NCI-H1417 treated with DMSO at 0.1 percent for 48 hours (cell line): ENCODE data around the gene DIRAS1.

Experiments used
- DNase-seq: peaks from one replicate; lab custom pipeline; 2025; lab: John Stamatoyannopoulos, UW

DIRAS1 gene, protein sequence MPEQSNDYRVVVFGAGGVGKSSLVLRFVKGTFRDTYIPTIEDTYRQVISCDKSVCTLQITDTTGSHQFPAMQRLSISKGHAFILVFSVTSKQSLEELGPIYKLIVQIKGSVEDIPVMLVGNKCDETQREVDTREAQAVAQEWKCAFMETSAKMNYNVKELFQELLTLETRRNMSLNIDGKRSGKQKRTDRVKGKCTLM

DNA sequence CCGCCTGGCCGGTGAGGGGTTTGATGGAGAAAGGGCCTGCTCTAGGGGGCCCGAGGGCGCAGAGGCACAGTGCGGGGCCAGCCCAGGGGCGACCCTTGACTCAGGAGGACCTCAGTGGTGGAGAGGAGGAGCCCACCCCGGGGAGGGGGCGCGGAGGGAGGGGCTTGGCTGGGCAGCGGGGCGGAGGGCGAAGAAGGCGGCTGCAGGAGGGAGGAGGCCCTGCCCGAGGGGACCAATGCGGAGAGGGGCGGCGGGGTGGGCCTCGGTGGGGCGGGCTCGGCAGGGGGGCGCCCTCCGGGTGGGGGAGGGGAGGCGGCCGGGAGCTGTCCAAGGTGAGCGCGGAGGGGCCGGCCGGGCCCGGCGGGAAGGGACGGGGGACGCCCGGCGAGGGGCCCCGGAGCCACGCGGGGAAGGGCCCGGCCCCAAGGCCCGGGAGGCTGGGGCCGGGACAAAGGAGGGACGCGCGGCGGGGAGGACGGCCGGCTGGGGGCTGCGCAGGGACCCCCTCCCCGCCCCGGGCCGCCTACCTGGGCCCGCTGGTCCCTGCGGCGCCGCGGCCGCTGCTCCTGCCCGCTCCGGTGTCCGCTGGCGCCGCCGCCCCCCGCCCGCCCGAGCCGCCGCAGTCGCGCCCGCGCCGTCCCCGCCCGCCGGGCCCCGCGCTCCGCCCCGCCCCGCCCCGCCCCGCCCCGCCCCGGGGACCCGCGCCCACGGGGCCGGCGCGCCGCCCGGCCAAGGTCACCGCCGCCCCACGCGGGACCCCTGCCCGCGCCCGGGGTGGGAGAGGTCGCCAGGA, at the start of gene DIRAS1:
DIRAS1 (minus strand) TSS at position 596 of the 793 bp plus-strand sequence. CDS start 3,566 bp downstream, outside the sequence.
- DNase-seq, result no peak

DNA sequence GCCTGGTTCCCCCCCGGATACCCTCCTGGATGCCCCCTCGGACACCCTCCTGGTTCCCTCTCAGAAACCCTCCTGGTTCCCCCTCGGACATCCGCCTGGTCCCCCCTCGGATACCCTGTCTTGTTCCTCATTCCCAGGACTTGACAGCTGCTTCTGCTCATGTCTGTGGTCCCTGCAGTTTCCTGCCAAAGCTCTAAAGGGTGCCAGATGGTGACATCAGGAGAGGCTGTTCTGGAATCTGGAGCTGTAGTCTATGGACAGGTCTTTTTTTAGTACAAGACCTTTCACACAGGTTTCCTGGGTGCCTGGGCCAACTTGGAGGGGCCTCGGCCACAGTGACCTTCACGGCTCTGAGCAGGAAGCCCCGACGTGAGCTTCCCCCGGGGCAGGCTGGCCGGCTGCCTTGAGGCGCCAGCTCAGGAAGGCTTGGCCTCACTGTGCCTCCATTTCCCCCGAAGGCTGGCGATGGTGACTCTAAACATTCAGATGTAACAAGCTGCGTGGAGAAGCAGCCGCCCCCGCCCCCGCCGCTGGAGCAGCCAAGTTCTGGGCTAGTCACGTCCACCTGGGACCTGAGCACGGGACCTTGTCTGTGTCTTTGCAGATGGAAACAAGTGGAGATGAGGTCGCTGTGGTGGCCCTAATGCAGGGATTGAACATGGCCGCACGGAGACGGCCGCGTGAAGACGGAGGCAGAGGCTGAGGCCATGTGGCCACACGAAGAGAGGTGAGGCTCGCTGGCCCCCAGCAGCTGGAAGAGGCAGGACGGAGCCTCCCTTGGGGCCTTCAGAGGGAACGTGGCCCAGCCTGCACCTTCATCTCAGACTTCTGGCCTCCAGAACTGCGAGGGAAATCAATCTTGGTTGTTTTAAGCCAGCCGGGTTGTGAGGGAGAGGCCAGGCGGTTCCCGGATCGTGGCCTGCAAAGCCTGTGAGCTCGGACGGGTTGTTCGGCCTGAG, 49.2 kb upstream of the DIRAS1 start:
- DNase-seq, result no peak

DNA sequence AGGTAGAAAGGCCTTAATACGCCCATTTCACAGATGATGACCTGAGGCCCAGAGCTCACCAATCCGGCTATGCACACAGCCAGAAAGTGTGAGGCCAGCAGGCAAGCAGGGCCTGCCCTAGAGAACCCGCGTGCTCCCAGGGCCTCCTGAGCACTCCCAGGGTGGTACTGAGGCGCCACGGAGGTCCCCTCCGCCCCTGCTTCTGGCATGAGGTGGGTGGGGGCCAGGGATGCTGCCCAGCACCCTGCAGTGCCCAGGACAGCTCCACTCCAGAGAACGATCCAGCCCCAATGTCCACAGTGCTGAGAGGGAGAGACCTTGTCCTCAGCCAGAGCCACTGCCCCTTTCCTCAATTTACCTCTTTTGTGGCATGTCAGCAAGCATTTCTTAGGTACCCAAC, 48.0 kb upstream of the DIRAS1 start:
- DNase-seq, result no peak

DNA sequence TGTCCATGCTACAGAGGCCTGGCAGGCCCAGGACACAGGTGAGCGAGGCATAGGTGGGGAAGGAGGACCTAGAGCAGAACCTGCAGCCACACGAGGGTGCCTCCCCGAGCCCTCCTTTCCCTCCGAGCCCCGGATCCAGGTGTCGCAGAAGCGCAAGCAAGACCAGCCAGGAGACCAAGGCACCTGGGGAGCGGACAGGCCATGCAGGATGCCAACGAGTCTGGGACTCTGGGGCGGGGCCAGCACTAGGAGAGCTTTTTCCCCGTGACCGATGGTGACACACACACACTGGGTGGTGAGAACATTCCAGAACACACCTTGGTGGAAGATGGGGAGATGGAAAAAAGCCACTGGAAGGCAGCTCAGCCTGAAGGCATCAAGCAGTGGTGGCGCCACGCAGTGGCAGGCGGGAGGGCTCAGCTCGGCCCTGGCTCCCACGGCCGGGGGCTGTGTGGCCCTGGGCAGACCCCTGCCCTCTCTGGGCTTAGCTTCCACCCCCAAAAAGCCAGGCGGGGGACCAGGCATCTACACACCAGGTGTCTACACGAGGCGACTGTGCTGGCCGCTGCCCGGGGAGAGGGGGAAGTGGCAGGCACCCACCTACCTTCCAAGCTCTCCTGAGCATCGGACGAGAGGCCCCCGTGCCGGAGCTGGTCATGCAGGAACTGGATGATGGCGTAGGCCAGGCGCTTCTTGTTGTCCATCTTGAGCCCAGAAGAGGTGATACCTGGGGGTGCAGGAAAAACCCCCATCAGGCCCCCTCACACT, 47.4 kb upstream of the DIRAS1 start:
- no peak for DNase-seq

DNA sequence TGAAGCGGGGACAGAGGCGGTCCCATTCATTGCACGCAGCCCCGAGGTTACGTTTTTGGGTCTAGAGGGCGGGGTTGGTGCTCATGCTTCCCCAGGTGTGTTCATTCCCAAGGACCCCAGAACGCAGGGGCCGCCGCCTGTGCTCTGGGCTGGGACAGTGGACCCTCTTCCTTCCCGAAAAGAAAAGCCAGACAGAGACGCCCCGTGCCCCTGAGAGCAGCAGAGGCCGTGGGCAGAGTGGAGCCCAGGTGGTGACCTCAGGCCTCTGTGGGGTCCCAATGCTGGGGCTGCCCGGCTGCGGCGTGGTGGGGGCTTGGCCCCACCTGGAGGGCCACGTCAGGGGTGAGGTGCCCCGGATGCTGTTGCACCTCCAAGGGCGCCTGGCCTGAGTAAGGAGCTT, 46.5 kb upstream of the DIRAS1 start:
- no peak for DNase-seq

DNA sequence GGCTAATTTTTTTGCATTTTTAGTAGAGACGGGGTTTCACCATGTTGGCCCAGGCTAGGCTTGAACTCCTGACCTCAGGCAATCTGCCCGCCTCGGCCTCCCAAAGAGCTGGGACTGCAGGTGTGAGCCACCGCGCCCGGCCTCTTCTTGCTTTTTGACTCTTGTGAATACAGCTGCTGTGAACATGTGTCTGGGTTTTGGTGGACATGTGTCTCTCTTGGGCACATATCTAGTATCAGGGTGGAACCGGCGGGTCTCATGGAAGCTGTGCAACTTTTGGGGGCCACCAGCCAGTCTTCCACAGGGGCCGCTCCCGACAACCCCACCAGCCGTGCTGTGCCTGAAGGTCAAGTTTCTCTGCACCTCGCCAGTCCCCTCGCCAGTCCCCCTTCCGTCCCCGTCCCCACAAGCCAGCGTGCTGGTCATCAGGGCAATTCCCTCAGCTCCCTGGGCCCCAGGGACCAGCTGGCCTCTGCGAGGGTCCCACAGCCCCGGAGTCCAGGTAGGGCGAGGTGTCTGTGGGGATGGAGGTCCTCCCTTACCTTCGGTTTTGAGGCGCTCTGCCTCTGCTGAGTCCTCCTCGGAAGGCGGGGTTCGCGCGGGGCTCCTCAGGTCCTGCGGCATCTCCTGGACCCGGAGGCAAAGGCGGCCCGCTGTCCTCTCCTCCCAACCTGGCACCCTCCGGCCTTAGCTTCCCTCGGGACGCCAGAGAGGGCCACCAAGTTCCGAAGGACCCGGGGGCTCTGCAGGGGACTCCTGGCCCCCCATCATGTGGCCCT, 45.6 kb upstream of the DIRAS1 start:
- DNase-seq, result no peak

DNA sequence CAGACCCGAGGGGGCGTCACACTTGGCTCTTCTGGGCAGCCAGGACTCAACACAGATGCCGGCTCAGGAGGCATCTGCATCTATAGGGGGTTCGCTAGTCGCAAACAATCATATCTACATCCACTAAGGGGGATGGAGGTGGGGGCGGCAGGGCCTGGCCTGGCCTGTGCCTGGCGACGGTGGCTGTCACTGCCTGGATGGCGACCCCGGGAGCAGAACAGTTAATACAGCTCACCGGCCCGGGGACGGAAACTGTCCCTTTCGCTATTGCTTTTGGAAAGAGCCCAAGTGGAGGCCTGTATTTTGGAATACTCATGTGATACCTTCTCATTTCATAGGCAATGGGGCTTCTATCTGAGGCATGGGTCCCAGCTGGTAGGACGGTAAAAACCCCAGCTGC, 44.2 kb upstream of the DIRAS1 start:
- no peak for DNase-seq

DNA sequence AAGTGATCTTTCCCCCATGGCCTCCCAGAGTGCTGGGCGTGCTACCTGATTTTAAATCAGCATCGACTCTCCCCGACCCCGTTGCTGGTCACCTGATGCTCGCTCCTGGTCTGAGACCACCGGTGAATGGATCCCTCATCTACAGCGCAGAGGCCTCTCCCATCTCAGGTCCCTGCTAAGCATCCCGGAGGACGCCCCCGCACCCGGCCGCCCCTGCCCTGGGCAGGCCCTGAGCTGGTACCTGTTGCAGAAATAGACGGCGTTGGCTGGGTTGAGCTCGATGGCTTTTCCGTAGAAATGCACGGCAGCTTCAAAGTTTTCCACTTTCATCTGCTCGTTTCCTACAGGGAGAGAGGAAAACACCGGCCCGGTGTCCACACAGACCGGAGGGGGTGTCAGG, 43.8 kb upstream of the DIRAS1 start:
- no peak for DNase-seq

DNA sequence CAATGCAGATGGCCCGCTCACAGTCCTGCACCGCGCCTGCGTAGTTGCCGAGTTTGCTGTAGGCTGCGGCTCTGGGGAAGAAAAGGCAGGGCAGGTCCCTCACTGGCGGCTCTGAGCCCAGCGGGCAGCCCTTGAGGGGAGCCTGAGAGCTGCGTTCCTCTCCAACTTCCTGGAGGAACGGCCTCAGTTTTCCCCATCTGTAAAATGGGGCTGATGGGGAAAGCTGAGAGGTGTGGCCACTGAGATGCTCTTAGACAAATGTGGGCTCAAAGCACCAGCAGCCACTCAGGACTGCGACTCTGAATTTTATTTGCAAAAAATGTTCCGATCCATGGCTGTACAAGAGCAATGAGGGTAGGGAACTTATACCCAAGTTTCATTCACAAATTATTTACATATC, 42.5 kb upstream of the DIRAS1 start:
- DNase-seq, result no peak

DNA sequence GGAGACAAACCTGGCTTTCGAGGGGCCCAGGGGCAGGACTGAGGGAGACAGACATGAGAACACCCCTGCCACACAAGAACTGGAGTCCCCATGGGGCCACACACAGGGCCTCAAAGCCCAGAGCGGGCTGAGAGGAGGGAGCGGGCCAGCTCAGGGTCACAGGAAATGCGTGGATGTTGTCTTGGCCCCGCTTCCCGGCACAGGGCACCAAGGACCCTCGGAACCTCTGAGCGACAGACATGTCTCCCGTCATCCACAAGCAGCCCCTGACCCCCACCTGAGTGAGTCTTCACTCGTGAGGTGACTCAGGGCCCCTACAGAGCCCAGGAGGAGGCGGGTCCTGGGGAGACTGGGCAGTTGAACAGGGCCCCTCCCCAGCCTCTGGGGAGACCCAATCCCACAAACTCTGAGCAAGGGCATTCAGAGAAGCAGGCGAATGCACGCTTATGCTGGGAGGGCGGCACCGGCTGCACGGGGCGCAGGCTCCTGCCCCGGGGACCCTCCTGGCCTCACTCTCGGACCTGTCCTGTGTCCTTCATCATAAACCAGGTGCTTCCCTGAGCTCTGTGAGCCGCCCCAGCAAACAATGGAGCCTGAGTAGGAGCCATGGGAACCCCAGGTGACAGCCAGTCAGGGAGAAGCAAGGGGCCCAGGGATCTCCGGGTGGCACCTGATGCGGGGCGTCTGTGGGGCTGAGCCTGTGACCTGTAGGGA, 41.8 kb upstream of the DIRAS1 start:
- no peak for DNase-seq

DNA sequence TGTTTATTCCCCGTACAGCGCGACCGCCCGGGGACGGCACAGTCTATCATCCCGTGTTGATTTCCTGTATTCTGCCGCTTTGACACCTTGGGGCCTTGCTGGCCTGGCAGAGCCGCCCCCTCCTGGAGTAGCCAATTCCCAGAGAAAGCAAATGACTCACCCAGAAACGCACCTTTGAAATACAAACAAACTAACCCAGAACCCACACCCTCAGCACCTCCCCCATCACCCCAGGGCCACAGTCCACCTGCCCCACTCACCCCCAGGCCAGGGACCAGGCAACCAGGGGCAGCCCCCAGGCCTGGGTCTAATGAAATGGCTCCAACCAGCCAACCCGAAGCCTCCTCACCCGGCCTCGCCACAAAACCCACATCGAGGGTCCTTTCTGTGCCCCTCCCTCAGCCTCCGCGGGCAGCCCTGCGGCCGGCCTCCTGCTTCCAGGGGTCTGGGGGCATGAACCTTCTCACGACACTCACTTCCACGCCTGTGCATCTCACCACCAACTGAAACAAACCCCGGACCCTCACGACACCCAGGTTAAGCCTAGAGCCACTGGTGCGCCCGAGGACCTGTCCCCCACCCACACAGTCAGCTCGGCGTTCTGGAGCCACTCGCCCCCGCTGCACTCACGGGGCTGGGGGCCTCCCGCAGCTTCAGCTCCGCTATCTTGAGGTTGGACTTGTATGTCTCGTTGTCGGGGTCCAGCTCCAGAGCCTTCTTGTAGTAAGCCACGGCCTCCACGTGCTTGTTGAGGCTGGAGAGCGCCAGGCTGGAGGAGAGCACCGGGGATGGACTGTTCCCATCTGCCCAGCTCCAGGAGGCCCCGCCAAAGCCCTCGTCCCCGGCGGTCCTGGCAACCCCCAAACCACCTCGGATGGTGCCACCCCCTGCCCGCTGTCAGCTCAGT, 41.0 kb upstream of the DIRAS1 start:
- DNase-seq, result no peak

DNA sequence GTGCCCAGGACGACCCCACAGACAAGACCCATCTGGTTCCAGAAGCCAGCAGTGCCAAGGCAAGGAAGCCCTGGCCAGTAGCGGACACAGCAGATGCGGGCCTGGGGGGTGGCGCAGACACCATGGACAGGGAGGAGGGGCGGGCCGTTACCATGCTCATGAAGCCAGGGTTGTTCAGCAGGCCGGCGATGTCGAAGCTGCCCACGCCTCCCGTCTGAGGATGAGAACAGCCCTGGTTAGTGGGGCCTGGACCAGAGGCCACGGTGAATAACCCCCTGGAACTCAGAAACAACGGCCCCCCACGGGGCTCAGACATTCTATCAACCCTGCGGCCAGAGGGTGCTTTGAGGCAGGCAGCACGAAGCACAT, 40.1 kb upstream of the DIRAS1 start:
- no peak for DNase-seq

DNA sequence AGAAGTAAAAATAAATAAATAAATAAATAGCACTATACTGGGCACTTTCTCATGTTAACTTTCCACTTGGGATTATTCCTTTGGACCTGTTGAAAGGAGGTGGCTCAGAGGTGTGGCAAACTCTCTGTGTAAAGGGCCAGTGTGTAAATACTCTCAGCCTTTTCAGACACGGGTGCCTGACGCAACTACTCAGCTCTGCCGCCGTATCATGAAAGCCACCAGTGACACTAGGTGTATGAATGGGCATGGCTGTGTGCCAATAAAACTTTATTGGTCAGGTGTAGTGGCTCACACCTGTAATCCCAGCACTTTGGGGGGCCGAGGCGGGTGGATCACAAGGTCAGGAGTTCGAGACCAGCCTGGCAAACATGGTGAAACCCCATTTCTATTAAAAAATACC, 38.8 kb upstream of the DIRAS1 start:
- DNase-seq, result no peak

DNA sequence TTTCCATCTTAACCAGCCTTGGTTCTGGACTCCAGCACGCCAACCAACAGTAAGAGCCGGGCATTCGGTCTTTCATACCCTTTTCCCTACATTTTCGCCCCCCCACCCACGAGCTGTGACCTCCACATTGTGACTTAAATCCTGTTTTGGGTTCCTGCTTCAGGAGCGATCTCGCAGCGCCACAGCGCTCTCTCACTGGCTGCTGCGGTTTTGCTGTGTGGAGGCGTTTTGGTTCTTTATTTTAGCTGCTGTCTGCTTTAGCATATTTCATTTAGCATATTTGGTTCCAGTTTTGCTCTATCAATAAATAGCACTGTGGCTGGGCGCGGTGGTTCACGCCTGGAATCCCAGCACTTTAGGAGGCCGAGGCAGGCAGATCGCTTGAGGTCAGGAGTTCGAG, 38.2 kb upstream of the DIRAS1 start:
- DNase-seq, result no peak

DNA sequence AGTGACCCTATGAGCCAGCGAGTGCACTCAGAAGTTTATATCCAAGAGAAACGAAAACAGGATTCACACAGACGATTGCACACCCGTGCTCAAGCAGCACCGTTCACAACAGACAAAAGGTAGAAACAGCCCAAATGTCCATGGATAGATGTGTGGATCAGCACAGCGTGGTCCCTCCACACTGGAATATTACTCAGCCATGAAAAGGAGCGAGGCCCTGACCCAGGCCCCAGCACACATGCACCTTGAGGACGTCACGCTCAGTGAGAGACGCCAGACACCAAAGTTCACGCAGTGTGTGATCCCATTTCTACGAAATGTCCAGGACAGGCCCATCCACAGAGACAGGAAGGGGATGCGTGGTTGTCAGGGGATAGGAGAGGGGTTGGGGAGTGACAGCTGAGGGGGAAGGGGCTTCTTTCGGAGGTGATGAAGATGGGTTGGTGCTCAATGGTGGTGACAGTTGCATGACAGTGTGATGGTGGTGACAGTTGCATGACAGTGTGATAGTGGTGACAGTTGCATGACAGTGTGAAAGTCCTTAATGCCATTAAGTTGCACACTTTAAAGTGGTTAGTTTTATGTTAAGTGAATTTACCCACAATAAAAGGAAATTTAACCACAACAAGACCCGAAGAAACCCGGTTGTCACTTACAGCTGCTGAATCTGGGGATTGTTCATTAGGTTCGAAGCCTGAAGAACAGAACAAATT, 37.6 kb upstream of the DIRAS1 start:
- DNase-seq, result no peak

DNA sequence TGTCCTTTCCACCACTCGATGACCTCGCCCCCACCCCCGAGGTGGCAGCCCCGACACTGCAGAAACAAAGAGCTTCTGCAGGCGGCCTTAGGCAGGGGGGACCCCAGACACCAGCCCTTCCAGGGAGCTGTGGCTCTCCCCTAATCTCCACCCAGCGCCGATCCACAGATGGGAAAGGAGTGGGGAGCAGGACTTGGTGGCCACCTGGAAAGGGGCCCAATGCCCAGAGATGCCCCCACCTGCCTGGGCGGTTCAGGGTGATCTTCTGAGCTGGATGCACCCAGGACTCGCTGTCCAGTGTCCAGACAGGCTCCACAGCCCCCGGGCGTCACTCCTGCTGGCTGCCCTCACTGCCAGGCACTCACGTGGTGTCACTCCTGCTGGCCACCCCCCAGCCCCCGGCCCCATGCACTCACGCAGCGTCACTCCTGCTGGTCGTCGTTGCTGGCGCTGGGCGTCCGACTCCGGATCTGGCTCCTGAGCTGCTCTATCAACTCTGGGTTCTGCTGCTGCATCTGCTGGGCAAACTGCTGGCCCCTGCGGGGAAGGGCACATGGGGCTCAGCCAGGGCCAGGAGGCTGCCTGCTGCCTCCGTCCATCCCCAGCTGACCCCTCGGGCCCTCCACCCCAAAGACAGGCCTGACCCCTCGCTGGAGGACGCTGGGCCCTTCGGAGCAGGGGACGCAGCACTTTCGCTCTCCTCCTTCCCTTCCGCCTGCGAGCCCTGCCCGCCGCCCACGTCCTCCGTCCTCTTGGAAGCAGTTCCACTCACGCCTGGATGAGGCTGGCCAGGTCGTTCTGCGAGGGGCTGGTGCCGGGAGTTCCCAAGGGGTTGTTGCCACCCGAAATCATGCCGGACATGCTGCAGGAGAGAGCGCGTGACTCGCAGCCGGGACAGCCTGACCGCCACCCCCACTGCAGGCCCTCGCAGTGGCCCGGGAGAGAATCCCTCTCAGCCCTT, 36.0 kb upstream of the DIRAS1 start:
- DNase-seq, result no peak

DNA sequence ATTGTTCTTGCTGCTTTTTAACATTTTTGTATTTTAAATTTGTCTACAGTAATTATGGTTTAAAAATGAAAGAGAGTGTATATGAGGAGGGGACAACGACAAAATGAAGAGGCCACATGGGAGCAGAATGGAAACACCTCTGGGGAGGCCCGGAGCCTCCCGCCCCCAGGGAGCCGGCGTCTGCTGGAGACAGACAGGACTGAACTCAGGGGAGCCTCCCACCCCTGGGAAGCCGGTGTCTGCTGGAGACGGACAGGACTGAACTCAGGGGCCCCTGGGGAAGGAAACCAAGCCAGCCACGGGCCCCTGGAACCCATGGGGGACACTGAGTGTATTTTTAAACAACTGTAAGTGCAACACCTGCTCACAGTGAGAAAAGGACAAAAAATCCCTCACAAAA, 35.3 kb upstream of the DIRAS1 start:
- no peak for DNase-seq

DNA sequence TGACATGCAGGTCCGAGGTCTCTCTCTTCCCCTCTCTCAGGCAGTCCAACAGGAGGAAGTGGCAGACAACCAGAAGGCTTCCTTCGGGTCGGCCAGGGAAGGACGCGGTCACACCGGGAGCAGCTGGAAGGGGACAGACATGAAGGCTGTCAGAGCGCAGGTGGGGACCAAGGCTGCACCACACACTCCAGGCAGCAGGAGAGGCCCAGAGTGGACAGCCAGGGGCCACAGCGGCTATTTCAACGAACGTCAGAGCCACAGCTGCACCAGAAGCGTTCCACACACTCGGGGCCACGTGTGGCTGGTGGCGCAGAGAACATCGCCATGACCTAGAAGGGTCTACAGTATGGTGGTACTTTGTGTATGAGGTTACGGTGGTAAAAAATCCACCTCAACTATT, 34.6 kb upstream of the DIRAS1 start:
- DNase-seq, result no peak
